Astrocyte (in vitro differentiated cells and primary cell): ENCODE measurements around the gene LMOD1.

Experiments
- CTCF ChIP-seq: IDR thresholded peaks from 2 replicates; pipeline ENCODE4 v1.5.1; 2011; ENCODE audit warnings: low read depth, mild to moderate bottlenecking, inconsistent platforms, low read length, moderate library complexity; ENCODE audit not compliant: insufficient read depth
- EZH2 ChIP-seq: IDR thresholded peaks from 2 replicates; pipeline ENCODE4 v1.6.1; 2012; ENCODE audit warnings: mild to moderate bottlenecking, low read length, inconsistent platforms; ENCODE audit not compliant: insufficient read depth

- no peak for TF ChIP-seq CTCF
- TF ChIP-seq EZH2 = no peak
Observed at GRCh38 chr1:201918343-201918742, 28.0 kb downstream of the LMOD1 start.
